TTC549 (cell line): Measurements from ENCODE around the gene PLPP7.
"Not testable (repeated sequence)": the region's sequence is repeated elsewhere in the genome, so short reads cannot be mapped to it uniquely, and the experiment has no call there.

Experiments
- FAIRE-seq: peaks from 2 replicates; lab custom pipeline; 2012; peaks lifted over from hg19 to GRCh38; lab: Jason Lieb, UNC

The PLPP7 gene

GRCh38 chr9:131333771-131334628 is 44.5 kb downstream of the PLPP7 start:
- no peak for FAIRE-seq

- FAIRE-seq = no peak
Observed at GRCh38 chr9:131334629-131335367, 45.3 kb downstream of the PLPP7 start.

- FAIRE-seq = no peak
Observed at GRCh38 chr9:131335368-131335755, 45.8 kb downstream of the PLPP7 start.

- no peak for FAIRE-seq
Observed at GRCh38 chr9:131337131-131337848, 47.8 kb downstream of the PLPP7 start.

GRCh38 chr9:131339212-131339611 is 49.7 kb downstream of the PLPP7 start:
- FAIRE-seq = not testable (repeated sequence)

GRCh38 chr9:131344931-131345535 is 55.5 kb downstream of the PLPP7 start:
- FAIRE-seq = not testable (repeated sequence)

- FAIRE-seq = no peak
Observed at GRCh38 chr9:131346559-131346958, 57.0 kb downstream of the PLPP7 start.

GRCh38 chr9:131347376-131348020 is 58.0 kb downstream of the PLPP7 start:
- no peak for FAIRE-seq

GRCh38 chr9:131348631-131349521 is 59.4 kb downstream of the PLPP7 start:
- no peak for FAIRE-seq

GRCh38 chr9:131349522-131349880 is 60.0 kb downstream of the PLPP7 start:
- FAIRE-seq = no peak

- FAIRE-seq = no peak
Observed at GRCh38 chr9:131349881-131350563, 60.5 kb downstream of the PLPP7 start.

GRCh38 chr9:131356479-131356878 is 67.0 kb downstream of the PLPP7 start:
- FAIRE-seq = not testable (repeated sequence)

GRCh38 chr9:131358556-131358955 is 69.0 kb downstream of the PLPP7 start:
- FAIRE-seq = no peak
